Stimulated activated CD4-positive, alpha-beta T cell treated with anti-CD3 and anti-CD28 coated beads, Interleukin-1b, Interleukin-23, amount 100 ng/mL, for 24 hours (primary cell): Measurements from ENCODE around the gene SC5D.

Source experiments
- DNase-seq, 4 experiments: peaks; one replicate each; pipeline ENCODE4 v3.0.0-alpha.2; 2020; ENCODE audit warnings: low read depth in 4 of 4, low spot score in 1 of 4

SC5D gene

GRCh38 chr11:121291896-121292494, 576 bp upstream of the SC5D start:
- DNase-seq: no peak

GRCh38 chr11:121293288-121293594, 670 bp downstream of the SC5D start:
- no peak for DNase-seq

- DNase-seq: no peak
These were observed 2.9 kb downstream of the SC5D start for GRCh38 chr11:121295246-121296029.

- DNase-seq: no peak
These were observed 5.3 kb downstream of the SC5D start for GRCh38 chr11:121297872-121298271.

- DNase-seq: no peak
These were observed 6.2 kb downstream of the SC5D start for GRCh38 chr11:121298774-121299173.

- no peak for DNase-seq
These were observed 6.8 kb downstream of the SC5D start for GRCh38 chr11:121299417-121299816.

GRCh38 chr11:121300313-121300971, 7.9 kb downstream of the SC5D start:
- no peak for DNase-seq

GRCh38 chr11:121300972-121301699, 8.6 kb downstream of the SC5D start:
- no peak for DNase-seq

GRCh38 chr11:121304759-121305158, 12.2 kb downstream of the SC5D start:
- DNase-seq: no peak

- no peak for DNase-seq
These were observed 16.2 kb downstream of the SC5D start for GRCh38 chr11:121308816-121309215.

GRCh38 chr11:121309688-121310087, 17.1 kb downstream of the SC5D start:
- no peak for DNase-seq

GRCh38 chr11:121310908-121311307, 18.3 kb downstream of the SC5D start:
- DNase-seq: no peak

GRCh38 chr11:121311373-121311772, 18.8 kb downstream of the SC5D start:
- DNase-seq: no peak

- no peak for DNase-seq
These were observed 19.9 kb downstream of the SC5D start for GRCh38 chr11:121312483-121312882.

- no peak for DNase-seq
These were observed 26.6 kb downstream of the SC5D start for GRCh38 chr11:121318848-121319834.

GRCh38 chr11:121321614-121322243, 29.2 kb downstream of the SC5D start:
- DNase-seq: no peak

- DNase-seq: no peak
These were observed 30.6 kb downstream of the SC5D start for GRCh38 chr11:121323046-121323607.

- DNase-seq: no peak
These were observed 33.7 kb downstream of the SC5D start for GRCh38 chr11:121326230-121326629.

GRCh38 chr11:121327553-121327952, 35.0 kb downstream of the SC5D start:
- no peak for DNase-seq
